Sigmoid colon (tissue), 3 donors: ENCODE results near the gene STYXL2.

Source experiments
- CTCF ChIP-seq, 4 experiments: fragments of 450-650 bp in 3 of 4; fragments of 200-600 bp in 1 of 4; IDR thresholded peaks; one replicate each; pipeline ENCODE4 v1.5.1; 2016 to 2019; ENCODE audit warnings: antibody characterized with exemption in 4 of 4, mild to moderate bottlenecking in 3 of 4, moderate library complexity in 2 of 4
- POLR2A ChIP-seq, 2 donors: fragments of 450-650 bp; IDR thresholded peaks; one replicate each; pipeline ENCODE4 v1.6.1; 2016; ENCODE audit warnings: antibody characterized with exemption in 2 of 2, mild to moderate bottlenecking in 2 of 2, moderate library complexity in 2 of 2

- TF ChIP-seq CTCF (IDR thresholded peaks at IDR 0.05), result no peak
- no peak for TF ChIP-seq POLR2A (IDR thresholded peaks at IDR 0.05)
These were observed 37.2 kb upstream of the STYXL2 start for GRCh38 chr1:167056529-167057231.
